ENCODE data around the gene MEA1. TPM values are rescaled to one million over a fixed set of nuclear protein-coding genes. Genes with fewer than 3 reads are reported as not detected.
"Not testable (repeated sequence)": the region's sequence is repeated elsewhere in the genome, so short reads cannot be mapped to it uniquely, and the experiment has no call there.

MEA1 gene
- total RNA-seq, 4 donors from 2014 or later: 45.9 to 78.1 (median 61.7) TPM

DNA sequence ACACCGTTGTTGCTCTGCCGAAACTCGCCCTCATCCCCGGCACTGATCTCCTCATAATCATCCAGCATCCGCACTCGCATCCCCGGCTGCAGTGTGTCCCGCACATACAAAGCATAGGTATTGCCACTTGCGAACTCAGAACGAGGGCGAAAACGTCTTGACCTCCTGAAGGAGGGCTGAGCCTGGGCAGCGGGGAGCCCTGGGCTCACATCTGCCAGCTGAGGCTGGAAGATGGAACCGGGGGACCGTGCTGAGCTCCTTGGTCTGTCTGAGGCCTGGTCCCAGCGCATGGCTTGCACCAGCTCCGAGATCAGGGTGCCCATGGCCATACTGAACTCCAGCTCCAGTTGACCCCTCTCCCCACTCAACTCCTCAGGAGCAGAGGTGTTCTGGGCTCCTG, 37.2 kb upstream of the MEA1 start:
- Histone ChIP-seq H3K27ac (no peak overlapping the region), H3K27me3 (no peaks in the 10 kb centered on the region), H3K9me3 (no peaks in the 10 kb centered on the region), H3K4me3 (replicated peaks in 1 of 3) (no peak overlapping the region), H3K36me3 (peaks cover 27 to 28% of the 10 kb centered on the region in 2 donors), H3K4me1 (peaks cover 14 to 16% of the 10 kb centered on the region in 2 donors)
- no peak for DNase-seq
- no peak for TF ChIP-seq CTCF (IDR thresholded peaks at IDR 0.05)
- intact Hi-C loops (cut with DNase I): loop anchor here (5.0 kb wide), 1 partner anchor 34 kb away; no protein-coding TSS in a partner anchor
- 92 to 94% methylated on average over 12 to 17 of the region's 17 CpGs for WGBS, 2 donors

- no peak overlapping the region for H3K27ac ChIP-seq
- no peak for TF ChIP-seq CTCF (IDR thresholded peaks at IDR 0.05)
- no peak for TF ChIP-seq POLR2A (IDR thresholded peaks at IDR 0.05)
- 89 to 91% methylated on average over 4 to 5 of the region's 7 CpGs for WGBS, 2 donors
- intact Hi-C loops (cut with DNase I): no loop called here
- no peaks in the 10 kb centered on the region for H3K27me3 ChIP-seq
- no peak for DNase-seq
- H3K4me1 ChIP-seq: peaks cover 7% of the 10 kb centered on the region in 2 donors
- no peak overlapping the region for H3K4me3 ChIP-seq (replicated peaks in 1 of 3)
- H3K36me3 ChIP-seq: peaks cover 40 to 41% of the 10 kb centered on the region in 2 donors
- no peaks in the 10 kb centered on the region for H3K9me3 ChIP-seq
These were observed 34.3 kb upstream of the MEA1 start for GRCh38 chr6:43047998-43048397.

DNA sequence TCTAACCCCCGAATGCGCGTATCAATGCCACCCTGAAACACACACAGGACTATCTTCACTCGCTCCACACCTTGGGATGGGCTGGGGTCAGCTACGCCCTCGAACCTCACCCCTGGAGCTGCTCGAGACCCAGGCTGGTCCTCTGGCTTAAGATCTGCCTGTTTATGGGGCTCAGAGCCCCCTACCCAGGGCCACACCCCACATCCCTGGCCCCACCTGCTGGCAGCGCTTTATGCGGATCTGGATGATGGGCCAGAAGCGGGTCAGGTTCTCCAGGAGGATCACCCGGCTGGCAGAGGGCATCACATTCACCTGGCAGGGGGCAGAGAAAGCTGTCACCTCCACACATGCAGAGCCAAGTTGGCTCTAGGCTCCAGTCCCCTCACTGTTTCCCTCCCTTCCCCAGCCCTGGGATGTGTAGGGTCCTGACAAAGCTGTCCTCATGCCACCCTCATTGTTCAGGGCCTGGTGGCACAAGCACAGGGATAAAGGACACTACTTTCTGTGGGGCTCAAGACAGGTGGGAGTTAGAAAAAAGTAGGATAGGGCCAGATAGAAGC, 31.7 kb upstream of the MEA1 start:
- intact Hi-C loops (cut with DNase I): no loop called here
- 87 to 96% methylated on average over 6 to 9 of the region's 11 CpGs for WGBS, 2 donors
- Histone ChIP-seq H3K36me3 (peaks cover 48 to 52% of the 10 kb centered on the region in 2 donors), H3K27ac (no peak overlapping the region), H3K4me3 (replicated peaks in 1 of 3) (no peak overlapping the region), H3K27me3 (no peaks in the 10 kb centered on the region), H3K9me3 (no peaks in the 10 kb centered on the region), H3K4me1 (no peaks in the 10 kb centered on the region)
- no peak for TF ChIP-seq CTCF (IDR thresholded peaks at IDR 0.05)
- no peak for TF ChIP-seq POLR2A (IDR thresholded peaks at IDR 0.05)
- no peak for DNase-seq

DNA sequence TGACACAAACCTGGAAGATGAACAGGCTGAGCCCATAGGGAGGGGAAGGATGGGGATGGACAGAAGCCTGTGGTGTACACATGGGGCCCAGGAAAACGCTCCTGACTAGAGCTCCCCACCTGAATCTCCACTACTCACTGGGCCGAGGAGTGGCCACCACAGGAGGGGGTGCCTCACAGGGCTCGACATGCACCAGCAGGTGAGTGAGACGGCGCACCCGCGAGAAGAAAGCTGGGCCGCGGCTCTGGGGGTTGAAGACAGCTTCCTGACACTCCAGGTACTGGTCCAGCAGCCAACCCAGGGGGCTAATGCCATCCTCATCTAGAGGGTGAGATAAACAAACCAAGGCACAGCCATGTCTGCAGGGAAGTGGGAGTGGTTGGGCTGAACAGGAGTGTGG, 29.6 kb upstream of the MEA1 start:
- Histone ChIP-seq H3K27ac (no peak overlapping the region), H3K27me3 (no peaks in the 10 kb centered on the region), H3K4me1 (no peaks in the 10 kb centered on the region), H3K9me3 (no peaks in the 10 kb centered on the region), H3K36me3 (peaks cover 53 to 56% of the 10 kb centered on the region in 2 donors), H3K4me3 (replicated peaks in 1 of 3) (no peak overlapping the region)
- DNase-seq: no peak
- intact Hi-C loops (cut with DNase I): no loop called here
- TF ChIP-seq CTCF (IDR thresholded peaks at IDR 0.05) (no peak), POLR2A (IDR thresholded peaks at IDR 0.05) (no peak)
- WGBS, 2 donors: 84 to 87% methylated on average over 9 of the region's 9 CpGs

GRCh38 chr6:43041475-43041874, 27.7 kb upstream of the MEA1 start:
- DNase-seq; H3K27me3 ChIP-seq; H3K9me3 ChIP-seq; H3K4me1 ChIP-seq; H3K4me3 ChIP-seq (replicated peaks in 1 of 3); intact Hi-C loops (cut with DNase I); H3K27ac ChIP-seq: not testable (repeated sequence)
- WGBS, 2 donors: 94% methylated on average over 8 of the region's 8 CpGs
- peaks cover 56 to 63% of the 10 kb centered on the region in 2 donors for H3K36me3 ChIP-seq

Measured in thyroid gland (tissue), 4 donors.